ENCODE data around the gene ICAM1. TPM values are rescaled to one million over a fixed set of nuclear protein-coding genes. Genes with fewer than 3 reads are reported as not detected.

The ICAM1 gene
- total RNA-seq, 1 experiment from 2014 or later: 1.7 TPM

DNA sequence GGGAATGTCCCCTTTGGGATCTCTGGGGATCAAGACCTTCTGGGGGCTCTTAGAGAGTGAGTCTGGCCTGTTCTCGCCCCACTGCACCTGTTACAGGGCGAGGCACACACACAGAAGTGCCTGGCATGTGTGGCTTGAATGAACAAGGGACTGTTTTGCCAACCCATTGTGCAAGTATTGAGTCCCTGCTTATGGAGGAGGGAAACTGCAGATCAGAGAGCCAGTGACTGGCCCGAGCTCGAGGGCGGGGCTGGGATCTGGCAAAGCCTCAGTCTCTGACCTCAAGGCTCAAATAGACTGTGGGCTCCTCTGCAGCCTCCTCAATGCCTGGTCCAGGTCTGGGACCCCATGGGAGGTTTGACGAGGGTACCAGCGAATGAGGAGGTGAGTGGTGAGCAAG, 56.9 kb downstream of the ICAM1 start:
- H3K4me3 ChIP-seq (ENCODE audit: low read depth, low read length, poor library complexity, severe bottlenecking): no peak overlapping the region
- no peaks in the 10 kb centered on the region for H3K9me3 ChIP-seq (ENCODE audit: low read depth, low read length, poor library complexity, severe bottlenecking)
- ChIA-PET CTCF (no interaction called here), POLR2A (ENCODE audit: low non-redundant PET) (no interaction called here)
- no peak for TF ChIP-seq EZH2 (IDR thresholded peaks at IDR 0.05; ENCODE audit: borderline replicate concordance, low read depth, low read length, poor library complexity, severe bottlenecking)
- TF ChIP-seq, protein P1, sequence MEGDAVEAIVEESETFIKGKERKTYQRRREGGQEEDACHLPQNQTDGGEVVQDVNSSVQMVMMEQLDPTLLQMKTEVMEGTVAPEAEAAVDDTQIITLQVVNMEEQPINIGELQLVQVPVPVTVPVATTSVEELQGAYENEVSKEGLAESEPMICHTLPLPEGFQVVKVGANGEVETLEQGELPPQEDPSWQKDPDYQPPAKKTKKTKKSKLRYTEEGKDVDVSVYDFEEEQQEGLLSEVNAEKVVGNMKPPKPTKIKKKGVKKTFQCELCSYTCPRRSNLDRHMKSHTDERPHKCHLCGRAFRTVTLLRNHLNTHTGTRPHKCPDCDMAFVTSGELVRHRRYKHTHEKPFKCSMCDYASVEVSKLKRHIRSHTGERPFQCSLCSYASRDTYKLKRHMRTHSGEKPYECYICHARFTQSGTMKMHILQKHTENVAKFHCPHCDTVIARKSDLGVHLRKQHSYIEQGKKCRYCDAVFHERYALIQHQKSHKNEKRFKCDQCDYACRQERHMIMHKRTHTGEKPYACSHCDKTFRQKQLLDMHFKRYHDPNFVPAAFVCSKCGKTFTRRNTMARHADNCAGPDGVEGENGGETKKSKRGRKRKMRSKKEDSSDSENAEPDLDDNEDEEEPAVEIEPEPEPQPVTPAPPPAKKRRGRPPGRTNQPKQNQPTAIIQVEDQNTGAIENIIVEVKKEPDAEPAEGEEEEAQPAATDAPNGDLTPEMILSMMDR (conservative IDR thresholded peaks at IDR 0.05; ENCODE audit: low read depth, low read length): no peak
- H3K27me3 ChIP-seq (replicated peaks; ENCODE audit: insufficient read depth, low read depth, low read length, poor library complexity): no peaks in the 10 kb centered on the region
- peaks cover 8% of the 10 kb centered on the region for H3K4me1 ChIP-seq (ENCODE audit: insufficient read depth, low read length, poor library complexity, severe bottlenecking)
- BruUV-seq (replicated peaks): no TSS peak
- intact Hi-C loops (cut with micrococcal nuclease; ENCODE audit: unreplicated experiment): no loop called here
- H3K27ac ChIP-seq (ENCODE audit: low read depth, low read length, poor library complexity, severe bottlenecking): no peak overlapping the region
- H3K36me3 ChIP-seq (ENCODE audit: insufficient read depth, low read length, poor library complexity, severe bottlenecking): peaks cover 78% of the 10 kb centered on the region
- DNase-seq (ENCODE audit: low spot score): no peak

DNA sequence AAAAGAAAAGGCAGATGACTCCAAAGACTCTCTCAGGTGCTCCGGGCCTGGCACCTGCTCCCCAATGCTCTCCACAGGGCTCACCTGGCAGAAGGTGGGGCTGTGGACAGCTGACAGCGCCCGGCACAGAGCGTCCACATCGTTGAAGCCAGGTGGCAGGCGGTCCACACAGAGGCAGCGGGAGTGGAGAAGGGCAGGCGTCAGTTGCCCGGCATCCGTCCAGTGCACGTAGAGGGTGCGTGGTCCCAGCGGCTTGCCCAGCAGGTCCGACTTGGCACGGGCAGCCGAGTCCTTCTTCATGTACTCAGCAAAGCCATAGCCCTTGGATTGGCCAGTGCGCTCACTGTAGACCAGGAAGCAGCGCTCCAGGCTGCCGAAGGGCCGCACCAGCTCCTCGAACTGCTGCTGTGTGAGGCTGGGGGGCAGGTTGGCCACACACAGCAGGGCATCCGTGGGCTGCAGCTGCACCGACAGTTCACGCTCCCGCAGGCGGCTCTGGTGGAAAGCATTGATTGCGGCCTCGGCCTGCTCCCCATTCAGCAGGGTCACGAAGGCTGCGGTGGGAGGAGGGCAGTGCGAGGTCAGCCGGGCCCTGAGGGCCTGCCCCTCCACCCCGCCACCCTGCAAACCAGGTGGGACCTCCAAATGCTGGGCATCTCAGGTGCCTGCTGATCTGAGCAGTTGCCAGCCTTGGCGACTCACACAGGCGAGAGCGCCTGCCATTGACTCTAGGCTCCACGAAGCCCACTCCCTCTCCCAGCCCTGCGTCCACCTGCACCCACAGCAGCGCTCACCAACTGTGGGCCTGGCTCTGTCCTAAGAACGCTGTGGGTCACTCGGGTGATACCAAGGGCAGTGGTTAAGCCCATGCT, 57.9 kb downstream of the ICAM1 start:
- CTCF ChIA-PET: interaction anchor here (0.6 kb wide), 1 partner anchor 103 kb away, joined by 11 read pairs; no protein-coding TSS in a partner anchor
- Histone ChIP-seq H3K4me3 (ENCODE audit: low read depth, low read length, poor library complexity, severe bottlenecking) (no peak overlapping the region), H3K36me3 (ENCODE audit: insufficient read depth, low read length, poor library complexity, severe bottlenecking) (peaks cover 70% of the 10 kb centered on the region), H3K9me3 (ENCODE audit: low read depth, low read length, poor library complexity, severe bottlenecking) (no peaks in the 10 kb centered on the region), H3K4me1 (ENCODE audit: insufficient read depth, low read length, poor library complexity, severe bottlenecking) (peaks cover 8% of the 10 kb centered on the region), H3K27ac (ENCODE audit: low read depth, low read length, poor library complexity, severe bottlenecking) (no peak overlapping the region), H3K27me3 (replicated peaks; ENCODE audit: insufficient read depth, low read depth, low read length, poor library complexity) (no peaks in the 10 kb centered on the region)
- TF ChIP-seq EZH2 (IDR thresholded peaks at IDR 0.05; ENCODE audit: borderline replicate concordance, low read depth, low read length, poor library complexity, severe bottlenecking): no peak
- TF ChIP-seq, protein P1 (conservative IDR thresholded peaks at IDR 0.05; ENCODE audit: low read depth, low read length): no peak
- no TSS peak for BruUV-seq (replicated peaks)
- intact Hi-C loops (cut with micrococcal nuclease; ENCODE audit: unreplicated experiment): no loop called here
- DNase-seq (ENCODE audit: low spot score): no peak
- POLR2A ChIA-PET (ENCODE audit: low non-redundant PET): no interaction called here

DNA sequence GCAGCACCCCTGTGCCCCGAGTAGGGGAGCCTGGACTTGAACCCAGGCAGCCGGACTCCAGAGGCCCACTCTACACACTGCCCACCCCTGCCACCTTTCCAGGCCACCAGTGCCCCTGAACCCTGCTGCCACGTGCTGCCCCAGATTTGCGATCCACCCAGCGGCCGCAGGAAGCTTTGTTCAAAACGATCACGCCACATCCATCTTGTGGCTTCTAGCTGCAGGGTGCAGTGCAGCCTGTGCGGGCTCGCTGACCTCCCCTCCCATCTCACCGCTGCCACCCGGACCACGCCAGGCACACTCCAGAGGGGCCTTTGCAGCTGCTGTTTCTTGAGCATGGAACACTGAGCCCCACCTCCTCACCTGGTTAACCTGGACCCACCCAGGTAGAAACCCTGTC, 58.6 kb downstream of the ICAM1 start:
- no TSS peak for BruUV-seq (replicated peaks)
- CTCF ChIA-PET: no interaction called here

More for the DNA sequence above, 58.6 kb downstream of the ICAM1 start:
- no peak overlapping the region for H3K4me3 ChIP-seq (ENCODE audit: low read depth, low read length, poor library complexity, severe bottlenecking)
- no peak for DNase-seq (ENCODE audit: low spot score)
- TF ChIP-seq, protein P1 (conservative IDR thresholded peaks at IDR 0.05; ENCODE audit: low read depth, low read length): no peak
- no peak for TF ChIP-seq EZH2 (IDR thresholded peaks at IDR 0.05; ENCODE audit: borderline replicate concordance, low read depth, low read length, poor library complexity, severe bottlenecking)
- no peak overlapping the region for H3K27ac ChIP-seq (ENCODE audit: low read depth, low read length, poor library complexity, severe bottlenecking)
- H3K27me3 ChIP-seq (replicated peaks; ENCODE audit: insufficient read depth, low read depth, low read length, poor library complexity): no peaks in the 10 kb centered on the region
- intact Hi-C loops (cut with micrococcal nuclease; ENCODE audit: unreplicated experiment): no loop called here
- POLR2A ChIA-PET (ENCODE audit: low non-redundant PET): no interaction called here
- H3K4me1 ChIP-seq (ENCODE audit: insufficient read depth, low read length, poor library complexity, severe bottlenecking): peaks cover 12% of the 10 kb centered on the region
- H3K36me3 ChIP-seq (ENCODE audit: insufficient read depth, low read length, poor library complexity, severe bottlenecking): peaks cover 64% of the 10 kb centered on the region
- H3K9me3 ChIP-seq (ENCODE audit: low read depth, low read length, poor library complexity, severe bottlenecking): no peaks in the 10 kb centered on the region
